ENCODE data around the gene ICAM4. TPM values are rescaled to one million over a fixed set of nuclear protein-coding genes. Genes with fewer than 3 reads are reported as not detected.

Gene ICAM4
- total and polyA plus RNA-seq, 2 of the 8 experiments (the other 6 are each of a cell fraction or from before 2014, with no cell fraction given): 1.5 to 4.1 TPM

DNA sequence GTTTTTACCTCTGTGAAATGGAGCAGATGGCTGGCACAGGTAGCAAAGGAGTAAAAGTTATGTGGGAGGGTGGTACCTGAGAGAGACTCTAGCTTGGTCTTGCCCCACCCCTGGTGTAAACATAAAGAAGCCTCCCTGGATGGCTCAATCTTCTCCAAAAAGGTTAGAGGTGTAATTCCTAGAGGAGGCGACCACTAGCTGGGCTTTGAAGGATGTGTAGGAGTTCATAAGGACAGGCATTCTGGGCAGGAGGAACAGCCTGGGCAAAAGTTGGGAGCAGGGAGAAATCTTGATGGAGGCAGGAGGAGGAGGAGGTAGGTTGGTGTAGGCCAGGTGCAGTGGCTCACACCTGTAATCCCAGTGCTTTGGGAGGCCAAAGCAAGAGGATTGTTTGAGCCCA, 7.8 kb upstream of the ICAM4 start:
- no peak overlapping the region for H2BK120ac ChIP-seq (replicated peaks; ENCODE audit: low read depth, low read length)
- TF ChIP-seq CBX5 (IDR thresholded peaks at IDR 0.05; ENCODE audit: low read depth, low read length) (no peak), CEBPB (IDR thresholded peaks at IDR 0.05; ENCODE audit: low read depth, low read length) (no peak), SIX5 (IDR thresholded peaks at IDR 0.05; ENCODE audit: low read depth, low read length) (no peak), BACH1 (IDR thresholded peaks at IDR 0.05; ENCODE audit: low read length) (no peak), RXRA (IDR thresholded peaks at IDR 0.05; ENCODE audit: insufficient read depth, low read depth, low read length) (no peak), TAF7 (optimal IDR thresholded peaks at IDR 0.05; ENCODE audit: borderline replicate concordance, low read depth, low read length) (no peak), BRCA1 (IDR thresholded peaks at IDR 0.05; ENCODE audit: low read depth, low read length) (no peak), ZNF274 (IDR thresholded peaks at IDR 0.05; ENCODE audit: borderline replicate concordance, extremely low read depth, low read length) (no peak), SP1 (IDR thresholded peaks at IDR 0.05; ENCODE audit: low read depth, low read length) (no peak), TCF12 (IDR thresholded peaks at IDR 0.05; ENCODE audit: low read depth, low read length) (no peak), TEAD4 (IDR thresholded peaks at IDR 0.05; ENCODE audit: low read depth, low read length) (no peak), BCL11A (IDR thresholded peaks at IDR 0.05; ENCODE audit: low read depth in 2 of 2, low read length in 2 of 2) (no peak), ASH2L (IDR thresholded peaks at IDR 0.05; ENCODE audit: low read length) (no peak), SP4 (IDR thresholded peaks at IDR 0.05; ENCODE audit: low read length) (no peak)

More for the DNA sequence above, 7.8 kb upstream of the ICAM4 start:
- Histone ChIP-seq H2BK12ac (ENCODE audit: low read depth, low read length) (no peak overlapping the region), H3K4me1 (replicated peaks in 1 of 4; ENCODE audit: control insufficient read depth in 3 of 4, insufficient read depth in 4 of 4, low read length in 3 of 4) (peaks cover 0 to 5% (median 2%) of the 10 kb centered on the region in 4 experiments; a peak in 1 of 7 replicates), H3K79me1 (ENCODE audit: low read depth, low read length) (no peaks in the 10 kb centered on the region; the same call in 1 of the 2 replicates), H3K4me3 (ENCODE audit: extremely low read depth in 1 of 4, insufficient read depth in 2 of 4, low read depth in 3 of 4, low read length in 4 of 4) (no peak overlapping the region), H3K56ac (replicated peaks; ENCODE audit: insufficient read length, low read depth, low read length) (no peak overlapping the region), H4K91ac (replicated peaks; ENCODE audit: insufficient read length, low read length) (no peak overlapping the region), H3K23me2 (ENCODE audit: low read depth, low read length) (no peaks in the 10 kb centered on the region), H4K20me1 (replicated peaks in 1 of 2; ENCODE audit: control insufficient read depth in 1 of 2, insufficient read depth in 2 of 2, low read length in 2 of 2) (no peaks in the 10 kb centered on the region), H3K4me2 (ENCODE audit: insufficient read depth in 1 of 2, low read depth in 2 of 2, low read length in 2 of 2) (no peak overlapping the region), H2AFZ (ENCODE audit: low read length) (no peak overlapping the region), H3K18ac (ENCODE audit: extremely low read depth, low read length) (no peak overlapping the region), H3K23ac (ENCODE audit: insufficient read length) (no peak overlapping the region), H2BK15ac (ENCODE audit: low read length) (no peak overlapping the region), H2AK5ac (ENCODE audit: low read depth, low read length) (no peak overlapping the region), H3K14ac (ENCODE audit: insufficient read length) (no peak overlapping the region), H2BK5ac (ENCODE audit: low read depth, low read length) (no peak overlapping the region), H2BK20ac (ENCODE audit: low read length) (no peak overlapping the region), H3K9me3 (ENCODE audit: insufficient read depth in 2 of 2, low read depth in 1 of 2, low read length in 1 of 2) (no peaks in the 10 kb centered on the region), H4K5ac (ENCODE audit: insufficient read length, low read depth, low read length) (no peak overlapping the region), H3K36me3 (ENCODE audit: control insufficient read depth in 2 of 4, insufficient read depth in 4 of 4, low read length in 3 of 4) (no peaks in the 10 kb centered on the region), H3K4ac (replicated peaks; ENCODE audit: insufficient read length, low read depth, low read length) (no peak overlapping the region), H3K9ac (replicated peaks in 1 of 4; ENCODE audit: extremely low read depth in 1 of 4, low read depth in 3 of 4, low read length in 3 of 4) (no peak overlapping the region), H3K79me2 (ENCODE audit: control insufficient read depth in 1 of 2, insufficient read depth in 2 of 2, low read length in 2 of 2) (no peaks in the 10 kb centered on the region), H4K8ac (ENCODE audit: extremely low read depth, insufficient read depth, low read length) (no peak overlapping the region), H3K27me3 (replicated peaks in 1 of 4; ENCODE audit: control insufficient read depth in 3 of 4, extremely low read depth in 1 of 4, insufficient read depth in 3 of 4, low read length in 3 of 4) (no peaks in the 10 kb centered on the region), H3K27ac (ENCODE audit: low read depth, low read length) (no peak overlapping the region)
- FAIRE-seq (no peak), DNase-seq (ENCODE audit: low read depth in 1 of 2, low spot score in 2 of 2) (no peak)
- CTCF ChIA-PET (ENCODE audit: partially characterized antibody): interaction anchor here (0.9 to 11.6 kb wide), 7 partner anchors 9 to 112 kb away, joined by 3 to 94 read pairs (median 3); partner anchors contain the start of gene ICAM1
- 88% methylated on average over 1 of the region's 1 CpG; no CpG with 5 or more reads in 1 of the 2 experiments for WGBS, 2 experiments (ENCODE audit: extremely low coverage in 1 of 2, insufficient coverage in 1 of 2, insufficient read length in 1 of 2, insufficient replicate concordance in 2 of 2, low coverage in 1 of 2, low lambda C conversion rate in 2 of 2, missing lambda C conversion rate in 1 of 2)
- POLR2A ChIA-PET (ENCODE audit: partially characterized antibody): interaction anchor here (1.2 to 2.0 kb wide), 3 partner anchors 8 to 14 kb away, joined by 3 to 6 read pairs (median 4); partner anchors contain the start of genes ICAM1 and ICAM5
